Measurements from ENCODE around the gene CTNNA1.

Gene CTNNA1

GRCh38 chr5:138876811-138877210 is 123.6 kb downstream of the CTNNA1 start:
- H3K27me3 Mint-ChIP-seq (ENCODE audit: low read depth): peaks cover 33% of the 10 kb centered on the region
- H3K4me1 Mint-ChIP-seq (ENCODE audit: low read depth): no peaks in the 10 kb centered on the region
- no peaks in the 10 kb centered on the region for H3K9me3 Mint-ChIP-seq
- no peak overlapping the region for H3K27ac Mint-ChIP-seq
- H3K36me3 Mint-ChIP-seq (ENCODE audit: low read depth): no peaks in the 10 kb centered on the region
- no peak overlapping the region for H3K4me3 Mint-ChIP-seq

GRCh38 chr5:138878437-138879235 is 125.4 kb downstream of the CTNNA1 start:
- no peaks in the 10 kb centered on the region for H3K4me1 Mint-ChIP-seq (ENCODE audit: low read depth)
- no peak overlapping the region for H3K27ac Mint-ChIP-seq
- H3K27me3 Mint-ChIP-seq (ENCODE audit: low read depth): peaks cover 21% of the 10 kb centered on the region
- no peaks in the 10 kb centered on the region for H3K36me3 Mint-ChIP-seq (ENCODE audit: low read depth)
- no peak overlapping the region for H3K4me3 Mint-ChIP-seq
- no peaks in the 10 kb centered on the region for H3K9me3 Mint-ChIP-seq

- H3K27ac Mint-ChIP-seq: no peak overlapping the region
- peaks cover 24% of the 10 kb centered on the region for H3K27me3 Mint-ChIP-seq (ENCODE audit: low read depth)
- no peaks in the 10 kb centered on the region for H3K4me1 Mint-ChIP-seq (ENCODE audit: low read depth)
- peaks cover 5% of the 10 kb centered on the region for H3K36me3 Mint-ChIP-seq (ENCODE audit: low read depth)
- no peak overlapping the region for H3K4me3 Mint-ChIP-seq
- no peaks in the 10 kb centered on the region for H3K9me3 Mint-ChIP-seq
These were observed 130.0 kb downstream of the CTNNA1 start for GRCh38 chr5:138883211-138883610.

- peaks cover 6% of the 10 kb centered on the region for H3K36me3 Mint-ChIP-seq (ENCODE audit: low read depth)
- no peaks in the 10 kb centered on the region for H3K9me3 Mint-ChIP-seq
- no peak overlapping the region for H3K4me3 Mint-ChIP-seq
- peaks cover 24% of the 10 kb centered on the region for H3K27me3 Mint-ChIP-seq (ENCODE audit: low read depth)
- H3K27ac Mint-ChIP-seq: no peak overlapping the region
- H3K4me1 Mint-ChIP-seq (ENCODE audit: low read depth): no peaks in the 10 kb centered on the region
These were observed 130.9 kb downstream of the CTNNA1 start for GRCh38 chr5:138884094-138884493.

- H3K9me3 Mint-ChIP-seq: peaks cover under 1% of the 10 kb centered on the region
- no peaks in the 10 kb centered on the region for H3K4me1 Mint-ChIP-seq (ENCODE audit: low read depth)
- peaks cover 24% of the 10 kb centered on the region for H3K27me3 Mint-ChIP-seq (ENCODE audit: low read depth)
- H3K4me3 Mint-ChIP-seq: no peak overlapping the region
- peaks cover 7% of the 10 kb centered on the region for H3K36me3 Mint-ChIP-seq (ENCODE audit: low read depth)
- no peak overlapping the region for H3K27ac Mint-ChIP-seq
These were observed 131.3 kb downstream of the CTNNA1 start for GRCh38 chr5:138884554-138884953.

GRCh38 chr5:138889994-138890393 is 136.8 kb downstream of the CTNNA1 start:
- H3K36me3 Mint-ChIP-seq (ENCODE audit: low read depth): peaks cover 21% of the 10 kb centered on the region
- H3K27ac Mint-ChIP-seq: no peak overlapping the region
- H3K27me3 Mint-ChIP-seq (ENCODE audit: low read depth): no peaks in the 10 kb centered on the region

GRCh38 chr5:138890644-138891043 is 137.4 kb downstream of the CTNNA1 start:
- no peaks in the 10 kb centered on the region for H3K4me1 Mint-ChIP-seq (ENCODE audit: low read depth)
- H3K9me3 Mint-ChIP-seq: peaks cover 15% of the 10 kb centered on the region
- no peaks in the 10 kb centered on the region for H3K27me3 Mint-ChIP-seq (ENCODE audit: low read depth)
- no peak overlapping the region for H3K27ac Mint-ChIP-seq
- H3K4me3 Mint-ChIP-seq: no peak overlapping the region
- H3K36me3 Mint-ChIP-seq (ENCODE audit: low read depth): peaks cover 21% of the 10 kb centered on the region

More at GRCh38 chr5:138889994-138890393, 136.8 kb downstream of the CTNNA1 start:
- Mint-ChIP-seq H3K4me1 (ENCODE audit: low read depth) (no peaks in the 10 kb centered on the region), H3K9me3 (peaks cover 15% of the 10 kb centered on the region), H3K4me3 (no peak overlapping the region)

GRCh38 chr5:138895918-138896317 is 142.7 kb downstream of the CTNNA1 start:
- Mint-ChIP-seq H3K27me3 (ENCODE audit: low read depth) (peaks cover 14% of the 10 kb centered on the region), H3K4me3 (no peak overlapping the region), H3K9me3 (peaks cover 4% of the 10 kb centered on the region), H3K4me1 (ENCODE audit: low read depth) (peaks cover 9% of the 10 kb centered on the region), H3K27ac (no peak overlapping the region), H3K36me3 (ENCODE audit: low read depth) (peaks cover 4% of the 10 kb centered on the region)

GRCh38 chr5:138898299-138898698 is 145.1 kb downstream of the CTNNA1 start:
- H3K4me1 Mint-ChIP-seq (ENCODE audit: low read depth): peaks cover 18% of the 10 kb centered on the region
- no peak overlapping the region for H3K27ac Mint-ChIP-seq
- H3K36me3 Mint-ChIP-seq (ENCODE audit: low read depth): peaks cover 3% of the 10 kb centered on the region

GRCh38 chr5:138898742-138899141 is 145.5 kb downstream of the CTNNA1 start:
- Mint-ChIP-seq H3K4me1 (ENCODE audit: low read depth) (peaks cover 20% of the 10 kb centered on the region), H3K36me3 (ENCODE audit: low read depth) (peaks cover 5% of the 10 kb centered on the region), H3K9me3 (no peaks in the 10 kb centered on the region), H3K27ac (no peak overlapping the region), H3K4me3 (no peak overlapping the region), H3K27me3 (ENCODE audit: low read depth) (peaks cover 14% of the 10 kb centered on the region)

More at GRCh38 chr5:138898299-138898698, 145.1 kb downstream of the CTNNA1 start:
- Mint-ChIP-seq H3K9me3 (no peaks in the 10 kb centered on the region), H3K4me3 (no peak overlapping the region), H3K27me3 (ENCODE audit: low read depth) (peaks cover 14% of the 10 kb centered on the region)

- H3K9me3 Mint-ChIP-seq: no peaks in the 10 kb centered on the region
- no peak overlapping the region for H3K4me3 Mint-ChIP-seq
- H3K4me1 Mint-ChIP-seq (ENCODE audit: low read depth): peaks cover 20% of the 10 kb centered on the region
- H3K27me3 Mint-ChIP-seq (ENCODE audit: low read depth): peaks cover 14% of the 10 kb centered on the region
- H3K36me3 Mint-ChIP-seq (ENCODE audit: low read depth): peaks cover 6% of the 10 kb centered on the region
- no peak overlapping the region for H3K27ac Mint-ChIP-seq
These were observed 147.2 kb downstream of the CTNNA1 start for GRCh38 chr5:138900281-138900965.

GRCh38 chr5:138901716-138902115 is 148.5 kb downstream of the CTNNA1 start:
- Mint-ChIP-seq H3K4me3 (no peak overlapping the region), H3K27me3 (ENCODE audit: low read depth) (peaks cover 14% of the 10 kb centered on the region), H3K4me1 (ENCODE audit: low read depth) (peaks cover 20% of the 10 kb centered on the region), H3K36me3 (ENCODE audit: low read depth) (peaks cover 6% of the 10 kb centered on the region), H3K27ac (no peak overlapping the region), H3K9me3 (no peaks in the 10 kb centered on the region)

GRCh38 chr5:138903130-138903775 is 150.0 kb downstream of the CTNNA1 start:
- Mint-ChIP-seq H3K36me3 (ENCODE audit: low read depth) (peaks cover 6% of the 10 kb centered on the region), H3K4me3 (no peak overlapping the region), H3K9me3 (no peaks in the 10 kb centered on the region), H3K27ac (no peak overlapping the region), H3K27me3 (ENCODE audit: low read depth) (peaks cover 14% of the 10 kb centered on the region), H3K4me1 (ENCODE audit: low read depth) (peaks cover 20% of the 10 kb centered on the region)

- H3K27ac Mint-ChIP-seq: no peak overlapping the region
- H3K36me3 Mint-ChIP-seq (ENCODE audit: low read depth): peaks cover 11% of the 10 kb centered on the region
- H3K4me3 Mint-ChIP-seq: no peak overlapping the region
These were observed 152.3 kb downstream of the CTNNA1 start for GRCh38 chr5:138905541-138905940.

More at GRCh38 chr5:138905541-138905940, 152.3 kb downstream of the CTNNA1 start:
- no peaks in the 10 kb centered on the region for H3K27me3 Mint-ChIP-seq (ENCODE audit: low read depth)
- no peaks in the 10 kb centered on the region for H3K9me3 Mint-ChIP-seq
- H3K4me1 Mint-ChIP-seq (ENCODE audit: low read depth): peaks cover 18% of the 10 kb centered on the region

Data from T-helper 1 cell treated with Interleukin-12 subunit alpha and Interleukin-12 subunit beta and Interleukin-4 antibody, amounts not matched to agents 30 μg/mL and 1 μg/mL, for 36 hours (primary cell).